ENCODE measurements around the gene S100PBP.
"Not testable (repeated sequence)": the region's sequence is repeated elsewhere in the genome, so short reads cannot be mapped to it uniquely, and the experiment has no call there.

S100PBP gene

DNA sequence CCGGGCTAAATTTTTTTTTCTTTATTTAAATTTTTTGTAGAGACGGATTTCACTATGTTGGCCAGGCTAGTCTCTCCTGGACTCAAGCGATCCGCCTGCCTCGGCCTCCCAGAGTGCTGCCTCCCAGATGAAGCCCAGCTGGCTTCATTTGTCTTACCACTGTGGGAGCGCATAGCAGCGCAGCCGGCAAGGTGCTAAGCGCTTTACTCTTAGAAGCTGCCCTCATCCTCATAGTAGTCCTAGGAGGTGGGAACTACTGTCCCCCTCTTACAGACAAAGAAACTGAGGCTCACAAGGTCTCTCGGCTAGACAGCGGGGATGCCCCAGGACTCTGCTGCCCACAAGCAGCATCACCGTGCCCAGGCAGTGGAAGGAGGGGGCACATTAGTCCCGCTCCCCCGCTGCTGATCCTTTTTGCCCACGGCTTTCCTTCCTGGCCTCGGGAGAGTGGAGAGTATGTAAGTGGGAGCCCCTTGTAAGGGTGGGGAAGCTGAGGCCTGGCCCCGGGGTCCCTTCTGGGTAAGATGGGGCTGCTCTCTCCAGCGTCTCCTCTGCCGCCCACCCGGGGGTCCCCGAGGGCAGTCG lies 83.0 kb downstream of the S100PBP start:
- peaks cover 8% of the 10 kb centered on the region for H3K4me1 Mint-ChIP-seq (ENCODE audit: low read depth)
- peaks cover 56% of the 10 kb centered on the region for H3K27me3 Mint-ChIP-seq
- H3K27ac Mint-ChIP-seq: no peak overlapping the region
- no peaks in the 10 kb centered on the region for H3K9me3 Mint-ChIP-seq
- H3K36me3 Mint-ChIP-seq (ENCODE audit: low read depth): no peaks in the 10 kb centered on the region
- H3K4me3 Mint-ChIP-seq: peak overlapping the region; percentile 63

DNA sequence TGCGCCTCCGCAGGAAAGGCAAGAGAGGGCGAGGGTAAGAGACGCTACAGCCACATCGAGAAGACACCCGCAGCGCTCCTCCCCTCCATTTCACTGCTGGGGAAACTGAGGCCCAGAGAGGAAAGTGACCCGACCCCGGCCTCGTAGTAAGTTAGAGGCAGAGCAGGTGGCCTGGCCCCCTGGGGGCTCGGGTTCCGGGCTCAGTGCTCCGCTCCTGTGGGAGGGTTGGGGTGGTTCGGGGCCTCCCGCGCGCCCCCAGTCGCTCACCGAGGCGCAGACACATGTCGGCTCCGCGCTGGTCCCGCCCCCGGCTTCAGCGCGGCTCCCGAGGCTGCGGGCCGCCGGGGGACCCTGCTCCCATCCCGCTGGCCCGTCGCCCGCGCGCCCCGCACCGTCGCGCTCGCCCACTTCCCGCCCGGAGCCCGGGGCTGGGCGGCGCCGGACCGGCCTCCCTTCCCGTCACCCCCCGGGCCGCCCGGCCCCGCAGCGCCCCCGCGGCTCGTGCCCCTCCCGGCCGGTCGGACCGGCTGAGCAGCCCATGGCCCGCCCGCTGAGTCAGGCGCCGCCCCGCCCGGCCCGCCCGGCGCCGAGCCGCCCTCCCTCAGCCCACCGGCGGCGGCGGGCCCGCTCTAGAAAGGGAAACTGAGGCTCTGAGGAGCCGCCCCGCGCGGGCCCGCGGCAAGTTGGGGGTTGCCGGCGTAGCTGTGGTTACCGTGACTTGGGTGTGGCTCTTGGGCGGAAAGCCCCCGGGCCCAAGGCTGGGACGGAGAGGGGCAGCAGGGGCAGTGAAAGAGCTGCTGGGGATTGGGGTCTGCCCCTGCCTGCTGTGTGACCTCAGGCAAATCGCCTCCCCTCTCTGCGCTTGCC lies 83.7 kb downstream of the S100PBP start, which contains the start of gene TMEM54:
Gene TMEM54 (minus strand): TSS at position 434 of the 867 bp plus-strand sequence. CDS start 151 bp downstream, at position 283.
- peaks cover 8% of the 10 kb centered on the region for H3K4me1 Mint-ChIP-seq (ENCODE audit: low read depth)
- H3K27me3 Mint-ChIP-seq: peaks cover 53% of the 10 kb centered on the region
- no peaks in the 10 kb centered on the region for H3K36me3 Mint-ChIP-seq (ENCODE audit: low read depth)
- no peak within 1 kb of the TSS for H3K27ac Mint-ChIP-seq
- H3K4me3 Mint-ChIP-seq: peak within 1 kb of the TSS; percentile 77
- H3K9me3 Mint-ChIP-seq: no peaks in the 10 kb centered on the region

- Mint-ChIP-seq H3K9me3 (no peaks in the 10 kb centered on the region), H3K4me3 (peak overlapping the region; percentile 77), H3K27ac (no peak overlapping the region), H3K27me3 (peaks cover 49% of the 10 kb centered on the region), H3K36me3 (ENCODE audit: low read depth) (no peaks in the 10 kb centered on the region), H3K4me1 (ENCODE audit: low read depth) (peaks cover 8% of the 10 kb centered on the region)
Measured at GRCh38 chr1:32901823-32902534, 84.5 kb downstream of the S100PBP start.

GRCh38 chr1:32902535-32902920 lies 85.1 kb downstream of the S100PBP start:
- Mint-ChIP-seq H3K4me3 (peak overlapping the region; percentile 66), H3K4me1 (ENCODE audit: low read depth) (peaks cover 8% of the 10 kb centered on the region), H3K27ac (no peak overlapping the region), H3K27me3 (peaks cover 47% of the 10 kb centered on the region), H3K9me3 (no peaks in the 10 kb centered on the region), H3K36me3 (ENCODE audit: low read depth) (no peaks in the 10 kb centered on the region)

DNA sequence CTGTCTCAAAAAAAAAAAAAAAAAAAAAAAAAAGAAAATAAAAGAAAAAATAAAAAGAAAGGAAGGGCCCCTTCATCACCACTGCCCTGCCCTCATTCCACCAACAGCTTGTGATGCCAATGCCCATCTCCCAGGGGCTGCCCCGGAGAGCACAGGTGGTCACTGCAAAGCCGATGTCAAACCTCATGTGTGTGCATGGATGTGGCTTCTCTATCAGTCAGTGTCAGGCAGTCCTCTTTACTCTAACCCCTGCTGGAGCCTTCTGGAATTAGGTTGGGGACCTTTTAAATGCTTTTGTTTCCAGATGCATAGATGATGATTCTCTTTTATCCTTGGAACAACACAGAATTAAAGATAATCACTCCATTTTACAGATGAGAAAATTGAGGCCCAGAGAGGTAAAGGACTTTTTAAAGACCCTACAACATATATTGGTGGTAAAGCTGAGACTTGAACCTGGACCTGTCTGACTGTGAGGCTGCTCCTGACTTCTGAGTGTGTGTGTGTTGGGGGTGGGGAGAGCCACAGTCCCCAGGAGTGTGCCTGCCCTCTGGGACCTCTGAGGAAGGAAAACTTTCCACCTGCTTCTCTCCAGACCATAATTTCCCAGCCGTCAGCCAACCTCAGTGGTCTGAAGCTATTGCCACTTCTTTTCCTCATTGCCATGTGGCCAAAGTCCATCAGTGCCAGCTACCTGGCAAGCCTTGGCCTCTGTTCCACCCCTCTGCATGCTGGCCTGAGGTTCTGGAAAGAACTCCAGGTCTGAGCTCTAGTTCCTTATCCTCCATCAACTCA lies 86.7 kb downstream of the S100PBP start:
- Mint-ChIP-seq H3K36me3 (ENCODE audit: low read depth) (no peaks in the 10 kb centered on the region), H3K4me1 (ENCODE audit: low read depth) (peaks cover 8% of the 10 kb centered on the region), H3K4me3 (no peak overlapping the region), H3K9me3 (no peaks in the 10 kb centered on the region), H3K27me3 (peaks cover 37% of the 10 kb centered on the region), H3K27ac (no peak overlapping the region)

- H3K27ac Mint-ChIP-seq: no peak overlapping the region
- H3K36me3 Mint-ChIP-seq (ENCODE audit: low read depth): no peaks in the 10 kb centered on the region
- H3K4me1 Mint-ChIP-seq (ENCODE audit: low read depth): peaks cover 8% of the 10 kb centered on the region
- H3K9me3 Mint-ChIP-seq: no peaks in the 10 kb centered on the region
- H3K27me3 Mint-ChIP-seq: peaks cover 35% of the 10 kb centered on the region
- no peak overlapping the region for H3K4me3 Mint-ChIP-seq
Measured at GRCh38 chr1:32904797-32905196, 87.3 kb downstream of the S100PBP start.

DNA sequence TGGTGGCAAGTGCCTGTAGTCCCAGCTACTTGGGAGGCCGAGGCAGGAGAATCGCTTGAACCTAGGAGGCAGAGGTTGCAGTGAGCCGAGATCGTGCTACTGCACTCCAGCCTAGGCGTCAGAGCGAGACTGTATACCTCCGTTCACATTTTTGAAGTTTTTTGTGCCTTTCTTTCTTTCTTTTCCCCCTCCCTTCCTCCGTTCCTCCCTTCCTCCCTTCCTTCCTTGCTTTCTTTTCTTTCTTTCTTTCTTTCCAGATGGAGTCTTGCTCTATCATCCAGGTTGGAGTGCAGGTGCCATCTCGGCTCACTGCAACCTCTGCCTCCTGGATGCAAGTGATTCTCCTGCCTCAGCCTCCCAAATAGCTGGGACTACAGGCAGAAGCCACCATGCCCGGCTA lies 88.1 kb downstream of the S100PBP start:
- H3K4me3 Mint-ChIP-seq; H3K27ac Mint-ChIP-seq; H3K4me1 Mint-ChIP-seq (ENCODE audit: low read depth); H3K9me3 Mint-ChIP-seq; H3K36me3 Mint-ChIP-seq (ENCODE audit: low read depth): not testable (repeated sequence)
- peaks cover 32% of the 10 kb centered on the region for H3K27me3 Mint-ChIP-seq

DNA sequence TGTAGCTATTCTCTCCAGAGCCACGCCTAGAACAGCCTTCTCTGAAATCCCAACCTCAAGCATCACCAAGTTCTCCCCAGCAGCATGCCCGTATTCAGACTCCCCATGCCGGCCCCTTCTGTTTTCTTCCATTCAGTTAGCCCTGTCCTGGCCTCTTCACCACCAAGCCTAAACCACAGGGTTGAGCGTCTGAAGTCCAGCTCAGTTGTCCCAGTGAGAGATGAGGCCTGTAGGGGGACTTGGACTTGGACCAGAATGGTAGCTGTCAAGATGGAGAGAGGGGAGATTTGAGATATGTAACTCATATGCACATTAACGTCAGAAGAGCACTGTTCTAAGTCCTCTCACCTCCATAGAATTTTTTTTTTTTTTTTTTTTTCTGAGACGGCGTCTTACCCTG lies 89.2 kb downstream of the S100PBP start:
- peaks cover 3% of the 10 kb centered on the region for H3K4me1 Mint-ChIP-seq (ENCODE audit: low read depth)
- H3K4me3 Mint-ChIP-seq: no peak overlapping the region
- peaks cover 28% of the 10 kb centered on the region for H3K27me3 Mint-ChIP-seq
- no peak overlapping the region for H3K27ac Mint-ChIP-seq
- no peaks in the 10 kb centered on the region for H3K9me3 Mint-ChIP-seq
- H3K36me3 Mint-ChIP-seq (ENCODE audit: low read depth): no peaks in the 10 kb centered on the region

DNA sequence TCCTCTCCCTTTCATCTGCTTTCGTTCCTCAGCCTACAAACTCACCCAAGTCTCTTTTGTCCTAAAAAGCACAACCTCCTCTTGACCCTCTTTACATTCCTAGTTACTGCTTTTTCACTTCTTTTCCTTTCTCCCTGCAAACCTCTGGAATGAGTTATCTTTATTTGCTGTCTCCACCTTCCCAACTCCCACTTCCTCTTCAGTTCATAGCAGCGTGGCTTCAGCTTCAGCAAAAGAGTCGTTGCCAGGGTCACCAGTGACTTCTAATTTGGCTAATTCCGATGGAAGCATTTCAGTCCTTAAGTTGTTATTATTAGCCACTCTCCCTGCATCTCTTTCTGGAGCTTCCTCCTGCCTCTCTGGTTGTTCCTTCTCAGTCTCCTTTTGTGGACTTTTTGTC lies 90.0 kb downstream of the S100PBP start:
- Mint-ChIP-seq H3K27ac (no peak overlapping the region), H3K4me1 (ENCODE audit: low read depth) (no peaks in the 10 kb centered on the region), H3K36me3 (ENCODE audit: low read depth) (no peaks in the 10 kb centered on the region), H3K27me3 (peaks cover 20% of the 10 kb centered on the region), H3K4me3 (no peak overlapping the region), H3K9me3 (no peaks in the 10 kb centered on the region)
